Sigmoid colon (tissue), 4 donors: Measurements from ENCODE around the gene PRSS57.

Experiments used
- CTCF ChIP-seq, 4 experiments: fragments of 450-650 bp in 3 of 4; fragments of 200-600 bp in 1 of 4; IDR thresholded peaks; one replicate each; pipeline ENCODE4 v1.5.1; 2016 to 2019; ENCODE audit warnings: antibody characterized with exemption in 4 of 4, mild to moderate bottlenecking in 3 of 4, moderate library complexity in 2 of 4
- POLR2A ChIP-seq, 2 donors: fragments of 450-650 bp; IDR thresholded peaks; one replicate each; pipeline ENCODE4 v1.6.1; 2016; ENCODE audit warnings: antibody characterized with exemption in 2 of 2, mild to moderate bottlenecking in 2 of 2, moderate library complexity in 2 of 2
- POLR2AphosphoS5 ChIP-seq, 4 donors: sonication (generic); formaldehyde crosslinking; IDR thresholded peaks; one replicate each; pipeline ENCODE4 v1.6.1; 2017; ENCODE audit warnings: antibody characterized with exemption in 4 of 4

GRCh38 chr19:703651-704446 is 8.6 kb upstream of the PRSS57 start:
- TF ChIP-seq CTCF (IDR thresholded peaks at IDR 0.05) (no peak), POLR2A (IDR thresholded peaks at IDR 0.05) (no peak), POLR2AphosphoS5 (IDR thresholded peaks at IDR 0.05) (peak in 1 of 4 donors; percentile 55)
